HG03066 (cell line): Measurements from ENCODE around the gene NSL1.
"Not testable (repeated sequence)": the region's sequence is repeated elsewhere in the genome, so short reads cannot be mapped to it uniquely, and the experiment has no call there.

Source experiments
- ATAC-seq: cut with Tn5 transposase; IDR thresholded peaks from one replicate; pipeline ENCODE4 v1.9.1; 2021; ENCODE audit warnings: low read depth; ENCODE audit not compliant: unreplicated experiment

NSL1 gene

GRCh38 chr1:212712451-212713303 lies 78.9 kb downstream of the NSL1 start:
- ATAC-seq: no peak

GRCh38 chr1:212711974-212712373 lies 79.6 kb downstream of the NSL1 start:
- not testable (repeated sequence) for ATAC-seq

- ATAC-seq: no peak
Measured at GRCh38 chr1:212710566-212710965, 81.0 kb downstream of the NSL1 start.

- no peak for ATAC-seq
Measured at GRCh38 chr1:212703991-212704564, 87.5 kb downstream of the NSL1 start.

- no peak for ATAC-seq
Measured at GRCh38 chr1:212702672-212703071, 88.9 kb downstream of the NSL1 start.

GRCh38 chr1:212701910-212702309 lies 89.7 kb downstream of the NSL1 start:
- no peak for ATAC-seq

GRCh38 chr1:212700892-212701819 lies 90.4 kb downstream of the NSL1 start:
- no peak for ATAC-seq

- ATAC-seq: peak; percentile 24
Measured at GRCh38 chr1:212700223-212700891, 91.2 kb downstream of the NSL1 start.

GRCh38 chr1:212699625-212700222 lies 91.9 kb downstream of the NSL1 start, which contains the start of gene BATF3:
Gene BATF3, minus strand, starts transcription at chr1:212699840. Its CDS starts 78 bp downstream, at chr1:212699762.
- ATAC-seq: peak; percentile 26

GRCh38 chr1:212699104-212699624 lies 92.4 kb downstream of the NSL1 start:
- peak; percentile 59 for ATAC-seq

GRCh38 chr1:212698467-212699103 lies 93.0 kb downstream of the NSL1 start:
- peak; percentile 17 for ATAC-seq

- no peak for ATAC-seq
Measured at GRCh38 chr1:212696721-212697331, 94.8 kb downstream of the NSL1 start.

- ATAC-seq: no peak
Measured at GRCh38 chr1:212692774-212693644, 98.6 kb downstream of the NSL1 start.

GRCh38 chr1:212691561-212692071 lies 100.0 kb downstream of the NSL1 start:
- ATAC-seq: no peak

- no peak for ATAC-seq
Measured at GRCh38 chr1:212690816-212691403, 100.7 kb downstream of the NSL1 start.

- no peak for ATAC-seq
Measured at GRCh38 chr1:212689758-212690529, 101.6 kb downstream of the NSL1 start.
